ENCODE measurements around the gene CTXND1.

CTXND1 gene

GRCh38 chr15:80155001-80155377, 97.0 kb downstream of the CTXND1 start:
- Histone ChIP-seq H3K4me2 (ENCODE audit: low read length) (no peak overlapping the region), H3K27me3 (ENCODE audit: control insufficient read depth, low read length) (no peaks in the 10 kb centered on the region), H3K9me2 (replicated peaks; ENCODE audit: control insufficient read depth, low read length) (no peaks in the 10 kb centered on the region), H3K4me1 (ENCODE audit: control insufficient read depth, low read length) (peaks cover 44% of the 10 kb centered on the region), H3K79me2 (ENCODE audit: control insufficient read depth, low read length) (no peaks in the 10 kb centered on the region), H3K9me3 (ENCODE audit: control insufficient read depth, insufficient read depth, low read length) (no peaks in the 10 kb centered on the region), H3K36me3 (ENCODE audit: control insufficient read depth, low read length) (peaks cover 8% of the 10 kb centered on the region), H4K20me1 (ENCODE audit: control insufficient read depth, insufficient read depth, low read depth, low read length) (no peaks in the 10 kb centered on the region), H3K27ac (ENCODE audit: low read depth, low read length) (no peak overlapping the region), H3K4me3 (ENCODE audit: low read length) (no peak overlapping the region), H3F3A (ENCODE audit: control insufficient read depth, insufficient read depth) (no peaks in the 10 kb centered on the region)
- TF ChIP-seq EZH2phosphoT487 (IDR thresholded peaks at IDR 0.05; ENCODE audit: borderline replicate concordance, low read length): no peak
- TF ChIP-seq, protein P1, sequence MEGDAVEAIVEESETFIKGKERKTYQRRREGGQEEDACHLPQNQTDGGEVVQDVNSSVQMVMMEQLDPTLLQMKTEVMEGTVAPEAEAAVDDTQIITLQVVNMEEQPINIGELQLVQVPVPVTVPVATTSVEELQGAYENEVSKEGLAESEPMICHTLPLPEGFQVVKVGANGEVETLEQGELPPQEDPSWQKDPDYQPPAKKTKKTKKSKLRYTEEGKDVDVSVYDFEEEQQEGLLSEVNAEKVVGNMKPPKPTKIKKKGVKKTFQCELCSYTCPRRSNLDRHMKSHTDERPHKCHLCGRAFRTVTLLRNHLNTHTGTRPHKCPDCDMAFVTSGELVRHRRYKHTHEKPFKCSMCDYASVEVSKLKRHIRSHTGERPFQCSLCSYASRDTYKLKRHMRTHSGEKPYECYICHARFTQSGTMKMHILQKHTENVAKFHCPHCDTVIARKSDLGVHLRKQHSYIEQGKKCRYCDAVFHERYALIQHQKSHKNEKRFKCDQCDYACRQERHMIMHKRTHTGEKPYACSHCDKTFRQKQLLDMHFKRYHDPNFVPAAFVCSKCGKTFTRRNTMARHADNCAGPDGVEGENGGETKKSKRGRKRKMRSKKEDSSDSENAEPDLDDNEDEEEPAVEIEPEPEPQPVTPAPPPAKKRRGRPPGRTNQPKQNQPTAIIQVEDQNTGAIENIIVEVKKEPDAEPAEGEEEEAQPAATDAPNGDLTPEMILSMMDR (IDR thresholded peaks at IDR 0.05; ENCODE audit: low read depth, low read length, poor library complexity, severe bottlenecking): no peak

DNA sequence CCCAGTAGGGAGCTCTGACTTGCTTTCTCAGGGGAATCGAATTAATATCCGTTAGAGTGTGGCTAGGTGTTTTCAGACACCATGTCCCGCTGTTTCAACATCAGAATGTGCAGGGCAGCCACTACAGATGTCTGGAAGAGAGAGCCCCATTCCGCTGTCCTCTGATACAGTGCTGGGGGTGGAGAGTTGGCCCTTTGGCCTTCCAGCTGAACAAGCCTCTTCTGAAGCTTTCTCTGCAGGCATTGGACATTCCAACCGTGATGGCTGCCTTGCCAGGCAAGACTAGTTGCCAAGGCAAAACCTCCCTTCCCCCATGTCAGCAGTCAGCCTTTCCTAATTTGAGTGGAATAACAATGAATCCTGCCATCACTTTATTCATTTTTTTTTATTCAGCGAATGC, 97.7 kb downstream of the CTXND1 start:
- TF ChIP-seq EZH2phosphoT487 (IDR thresholded peaks at IDR 0.05; ENCODE audit: borderline replicate concordance, low read length): no peak
- TF ChIP-seq, protein P1 (IDR thresholded peaks at IDR 0.05; ENCODE audit: low read depth, low read length, poor library complexity, severe bottlenecking): no peak
- H3K4me3 ChIP-seq (ENCODE audit: low read length): no peak overlapping the region
- no peaks in the 10 kb centered on the region for H3K9me2 ChIP-seq (replicated peaks; ENCODE audit: control insufficient read depth, low read length)
- no peak overlapping the region for H3K4me2 ChIP-seq (ENCODE audit: low read length)
- no peaks in the 10 kb centered on the region for H4K20me1 ChIP-seq (ENCODE audit: control insufficient read depth, insufficient read depth, low read depth, low read length)
- no peaks in the 10 kb centered on the region for H3F3A ChIP-seq (ENCODE audit: control insufficient read depth, insufficient read depth)
- H3K79me2 ChIP-seq (ENCODE audit: control insufficient read depth, low read length): no peaks in the 10 kb centered on the region
- H3K4me1 ChIP-seq (ENCODE audit: control insufficient read depth, low read length): peaks cover 37% of the 10 kb centered on the region
- no peaks in the 10 kb centered on the region for H3K27me3 ChIP-seq (ENCODE audit: control insufficient read depth, low read length)
- no peaks in the 10 kb centered on the region for H3K9me3 ChIP-seq (ENCODE audit: control insufficient read depth, insufficient read depth, low read length)
- no peak overlapping the region for H3K27ac ChIP-seq (ENCODE audit: low read depth, low read length)
- H3K36me3 ChIP-seq (ENCODE audit: control insufficient read depth, low read length): peaks cover 1% of the 10 kb centered on the region

DNA sequence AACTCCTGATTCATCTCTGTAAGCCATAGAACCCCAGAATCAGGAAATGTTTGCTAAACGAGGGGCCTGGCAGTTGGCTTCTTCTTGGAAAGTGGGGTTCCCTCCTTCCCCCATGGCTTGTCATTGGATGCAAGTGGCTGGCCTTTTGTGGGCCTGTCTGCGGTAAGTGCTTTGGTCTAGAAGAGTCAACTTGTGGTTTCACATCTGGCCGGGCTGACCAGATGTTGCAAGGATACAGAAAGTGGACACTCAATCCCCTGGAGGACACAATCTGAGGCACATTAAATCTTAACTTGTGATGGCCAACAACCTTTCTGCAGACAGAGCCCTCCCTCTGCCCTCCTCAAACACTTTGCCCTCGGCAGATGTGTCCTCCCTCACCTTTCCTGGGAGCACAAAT, 98.1 kb downstream of the CTXND1 start:
- no peaks in the 10 kb centered on the region for H3K36me3 ChIP-seq (ENCODE audit: control insufficient read depth, low read length)
- H3K4me2 ChIP-seq (ENCODE audit: low read length): peak overlapping the region; percentile 95
- H3K27ac ChIP-seq (ENCODE audit: low read depth, low read length): no peak overlapping the region
- TF ChIP-seq, protein P1 (IDR thresholded peaks at IDR 0.05; ENCODE audit: low read depth, low read length, poor library complexity, severe bottlenecking): no peak
- TF ChIP-seq EZH2phosphoT487 (IDR thresholded peaks at IDR 0.05; ENCODE audit: borderline replicate concordance, low read length): no peak
- no peaks in the 10 kb centered on the region for H3F3A ChIP-seq (ENCODE audit: control insufficient read depth, insufficient read depth)
- H3K79me2 ChIP-seq (ENCODE audit: control insufficient read depth, low read length): no peaks in the 10 kb centered on the region
- no peaks in the 10 kb centered on the region for H3K9me2 ChIP-seq (replicated peaks; ENCODE audit: control insufficient read depth, low read length)
- no peaks in the 10 kb centered on the region for H4K20me1 ChIP-seq (ENCODE audit: control insufficient read depth, insufficient read depth, low read depth, low read length)
- peak overlapping the region; percentile 99 for H3K4me3 ChIP-seq (ENCODE audit: low read length)
- peaks cover 35% of the 10 kb centered on the region for H3K4me1 ChIP-seq (ENCODE audit: control insufficient read depth, low read length)
- H3K9me3 ChIP-seq (ENCODE audit: control insufficient read depth, insufficient read depth, low read length): no peaks in the 10 kb centered on the region
- no peaks in the 10 kb centered on the region for H3K27me3 ChIP-seq (ENCODE audit: control insufficient read depth, low read length)

Data from DOHH2 (cell line).